OCI-LY1 (cell line): ENCODE data around the gene NPHP1.

Experiments
- CTCF ChIP-seq: fragments of 200-600 bp; sonication (generic), shearing (Covaris generic); IDR thresholded peaks from 2 replicates; pipeline ENCODE4 v1.5.1; 2017; ENCODE audit warnings: mild to moderate bottlenecking, antibody characterized with exemption, low read length, moderate library complexity, mixed read lengths
- EZH2 ChIP-seq: fragments of 200-600 bp; sonication (generic), shearing (Covaris generic); IDR thresholded peaks from 2 replicates; pipeline ENCODE4 v1.8.0; 2017; ENCODE audit warnings: borderline replicate concordance, mixed run types, mild to moderate bottlenecking, antibody characterized with exemption, low read length, moderate library complexity, mixed read lengths

GRCh38 chr2:110099471-110100225 is 105.2 kb downstream of the NPHP1 start:
- TF ChIP-seq CTCF, result no peak
- TF ChIP-seq EZH2, result no peak
